Activated CD4-positive, alpha-beta T cell treated with anti-CD3 and anti-CD28 coated beads, Interleukin-2, amount 50 U/mL, for 1 hour (primary cell): ENCODE results near the gene ACACB.

Experiments
- DNase-seq: peaks from one replicate; pipeline ENCODE4 v3.0.0-alpha.2; 2020

Gene ACACB

GRCh38 chr12:109115758-109116610, at the start of gene ACACB:
Gene ACACB (plus strand): TSS chr12:109116587. CDS start chr12:109139406, 22,819 bp downstream.
- no peak for DNase-seq

- no peak for DNase-seq
Observed at GRCh38 chr12:109069307-109070271, 46.8 kb upstream of the ACACB start.

- no peak for DNase-seq
Observed at GRCh38 chr12:109074866-109075265, 41.5 kb upstream of the ACACB start.

GRCh38 chr12:109082751-109083150, 33.6 kb upstream of the ACACB start:
- DNase-seq, result no peak

- no peak for DNase-seq
Observed at GRCh38 chr12:109084425-109084824, 32.0 kb upstream of the ACACB start.

- DNase-seq, result no peak
Observed at GRCh38 chr12:109085590-109085989, 30.8 kb upstream of the ACACB start.

GRCh38 chr12:109087250-109087649, 29.1 kb upstream of the ACACB start:
- DNase-seq, result no peak

GRCh38 chr12:109088818-109089217, 27.6 kb upstream of the ACACB start:
- DNase-seq, result no peak

GRCh38 chr12:109089683-109090082, 26.7 kb upstream of the ACACB start:
- DNase-seq, result no peak

- no peak for DNase-seq
Observed at GRCh38 chr12:109092497-109093021, 23.8 kb upstream of the ACACB start.

GRCh38 chr12:109093022-109093918, 23.1 kb upstream of the ACACB start, which contains the start of gene ALKBH2:
Gene ALKBH2 (minus strand): TSS chr12:109093472. CDS start chr12:109092786, 686 bp downstream.
- DNase-seq, result peak; percentile 95

- no peak for DNase-seq
Observed at GRCh38 chr12:109097140-109097434, 19.3 kb upstream of the ACACB start.

GRCh38 chr12:109097435-109098182, 18.8 kb upstream of the ACACB start, which contains the start of gene UNG:
Gene UNG (plus strand): TSS chr12:109097597. CDS start chr12:109097680, 83 bp downstream.
- peak; percentile 96 for DNase-seq

- DNase-seq, result no peak
Observed at GRCh38 chr12:109098183-109098604, 18.2 kb upstream of the ACACB start.

- DNase-seq, result no peak
Observed at GRCh38 chr12:109098651-109099050, 17.7 kb upstream of the ACACB start.

- DNase-seq, result no peak
Observed at GRCh38 chr12:109099431-109100020, 16.9 kb upstream of the ACACB start.

- DNase-seq, result no peak
Observed at GRCh38 chr12:109100741-109101140, 15.6 kb upstream of the ACACB start.

- no peak for DNase-seq
Observed at GRCh38 chr12:109102491-109102890, 13.9 kb upstream of the ACACB start.

- DNase-seq, result no peak
Observed at GRCh38 chr12:109105176-109105575, 11.2 kb upstream of the ACACB start.

- no peak for DNase-seq
Observed at GRCh38 chr12:109109746-109110350, 6.5 kb upstream of the ACACB start.
